Central memory CD8-positive, alpha-beta T cell (primary cell): ENCODE measurements around the gene DDX3X.
A peak's percentile ranks its signal among the peaks of the same experiment; 100 is the strongest.
"Not testable (repeated sequence)": the region's sequence is repeated elsewhere in the genome, so short reads cannot be mapped to it uniquely, and the experiment has no call there.

Source experiments
- ATAC-seq: fragments of 150-1000 bp; cut with Tn5 transposase; replicated peaks from 2 replicates; pipeline ENCODE4 v1.10.0; 2022; ENCODE audit warnings: mild to moderate bottlenecking, moderate FRiP score, moderate number of reproducible peaks; ENCODE audit not compliant: poor library complexity, severe bottlenecking; ENCODE audit errors: extremely low read depth
- DNase-seq, 2 donors: peaks; one replicate each; pipeline ENCODE4 v3.0.0; 2021; ENCODE audit warnings: low spot score in 2 of 2
- H3K27ac Mint-ChIP-seq: one replicate; pipeline ENCODE4 v1.8.0; 2022; ENCODE audit warnings: low read depth, mild to moderate bottlenecking, moderate library complexity, mixed read lengths
- H3K27me3 Mint-ChIP-seq: one replicate; pipeline ENCODE4 v1.8.0; 2022; ENCODE audit warnings: mixed read lengths
- H3K36me3 Mint-ChIP-seq: one replicate; pipeline ENCODE4 v1.8.0; 2022; ENCODE audit warnings: mild to moderate bottlenecking, moderate library complexity, mixed read lengths; ENCODE audit not compliant: insufficient read depth
- H3K4me1 Mint-ChIP-seq: one replicate; pipeline ENCODE4 v1.8.0; 2022; ENCODE audit warnings: mixed read lengths
- H3K4me3 Mint-ChIP-seq: one replicate; pipeline ENCODE4 v1.8.0; 2022; ENCODE audit warnings: mild to moderate bottlenecking, moderate library complexity, mixed read lengths
- H3K9me3 Mint-ChIP-seq: one replicate; pipeline ENCODE4 v1.8.0; 2022; ENCODE audit warnings: mixed read lengths

Gene DDX3X

DNA sequence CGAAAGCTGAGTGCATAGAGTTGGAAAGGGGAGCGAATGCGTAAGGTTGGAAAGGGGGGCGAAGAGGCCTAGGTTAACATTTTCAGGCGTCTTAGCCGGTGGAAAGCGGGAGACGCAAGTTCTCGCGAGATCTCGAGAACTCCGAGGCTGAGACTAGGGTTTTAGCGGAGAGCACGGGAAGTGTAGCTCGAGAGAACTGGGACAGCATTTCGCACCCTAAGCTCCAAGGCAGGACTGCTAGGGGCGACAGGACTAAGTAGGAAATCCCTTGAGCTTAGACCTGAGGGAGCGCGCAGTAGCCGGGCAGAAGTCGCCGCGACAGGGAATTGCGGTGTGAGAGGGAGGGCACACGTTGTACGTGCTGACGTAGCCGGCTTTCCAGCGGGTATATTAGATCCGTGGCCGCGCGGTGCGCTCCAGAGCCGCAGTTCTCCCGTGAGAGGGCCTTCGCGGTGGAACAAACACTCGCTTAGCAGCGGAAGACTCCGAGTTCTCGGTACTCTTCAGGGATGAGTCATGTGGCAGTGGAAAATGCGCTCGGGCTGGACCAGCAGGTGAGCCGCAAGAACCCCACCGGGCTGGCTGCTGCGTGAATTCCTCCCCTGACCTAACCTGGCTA, at the start of gene DDX3X:
DDX3X (plus strand) TSS at position 419 of the 619 bp plus-strand sequence; CDS start at position 510, 91 bp downstream.
- ATAC-seq (peak; percentile 61), DNase-seq (peak; percentile 72 to 79)
- Mint-ChIP-seq H3K27me3 (no peaks in the 10 kb centered on the region), H3K9me3 (no peaks in the 10 kb centered on the region), H3K4me1 (peaks cover 27% of the 10 kb centered on the region), H3K4me3 (peak within 1 kb of the TSS; percentile 98), H3K27ac (peak within 1 kb of the TSS; percentile 100), H3K36me3 (peaks cover 66% of the 10 kb centered on the region)

DNA sequence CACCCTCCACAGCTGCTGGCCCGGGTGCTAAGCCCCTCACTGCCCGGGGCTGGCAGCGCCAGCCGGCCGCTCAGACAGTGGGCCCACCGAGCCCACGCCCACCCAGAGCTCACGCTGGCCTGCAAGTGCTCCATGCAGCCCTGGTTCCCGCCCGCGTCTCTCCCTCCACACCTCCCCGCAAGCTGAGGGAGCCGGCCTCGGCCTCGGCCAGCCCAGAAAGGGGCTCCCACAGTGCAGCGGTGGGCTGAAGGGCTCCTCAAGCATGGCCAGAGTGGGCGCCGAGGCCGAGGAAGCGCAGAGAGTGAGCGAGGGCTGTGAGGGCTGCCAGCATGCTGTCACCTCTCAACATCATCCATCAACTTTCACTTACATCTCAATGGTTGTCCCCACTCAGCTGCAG, 48.0 kb upstream of the DDX3X start:
- H3K27me3 Mint-ChIP-seq, H3K9me3 Mint-ChIP-seq, DNase-seq, H3K36me3 Mint-ChIP-seq, ATAC-seq, H3K4me3 Mint-ChIP-seq, H3K27ac Mint-ChIP-seq, H3K4me1 Mint-ChIP-seq: not testable (repeated sequence)

DNA sequence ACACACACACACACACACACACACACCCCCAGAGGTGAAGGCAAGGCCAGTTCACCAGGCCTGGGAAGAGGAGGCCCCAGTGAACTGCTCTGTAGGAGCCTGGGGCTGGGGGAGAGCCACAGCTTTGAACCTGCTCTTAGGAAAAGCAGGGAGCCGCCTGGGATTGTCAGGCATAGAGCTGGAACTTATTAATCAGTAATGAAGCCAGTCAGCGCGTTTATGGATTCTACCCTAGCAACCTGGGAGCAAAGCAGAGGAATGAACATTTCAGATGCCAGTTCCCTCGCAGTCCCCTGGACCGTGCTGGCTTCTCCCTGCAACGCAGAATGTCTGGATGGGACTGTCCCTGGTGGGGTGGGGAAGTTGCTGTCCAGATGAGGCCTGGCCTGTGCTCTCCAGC, 45.3 kb upstream of the DDX3X start:
- H3K9me3 Mint-ChIP-seq = peaks cover 5% of the 10 kb centered on the region
- no peaks in the 10 kb centered on the region for H3K27me3 Mint-ChIP-seq
- ATAC-seq (no peak), DNase-seq (no peak)
- H3K27ac Mint-ChIP-seq = no peak overlapping the region
- H3K4me1 Mint-ChIP-seq = no peaks in the 10 kb centered on the region
- H3K36me3 Mint-ChIP-seq = no peaks in the 10 kb centered on the region
- no peak overlapping the region for H3K4me3 Mint-ChIP-seq

DNA sequence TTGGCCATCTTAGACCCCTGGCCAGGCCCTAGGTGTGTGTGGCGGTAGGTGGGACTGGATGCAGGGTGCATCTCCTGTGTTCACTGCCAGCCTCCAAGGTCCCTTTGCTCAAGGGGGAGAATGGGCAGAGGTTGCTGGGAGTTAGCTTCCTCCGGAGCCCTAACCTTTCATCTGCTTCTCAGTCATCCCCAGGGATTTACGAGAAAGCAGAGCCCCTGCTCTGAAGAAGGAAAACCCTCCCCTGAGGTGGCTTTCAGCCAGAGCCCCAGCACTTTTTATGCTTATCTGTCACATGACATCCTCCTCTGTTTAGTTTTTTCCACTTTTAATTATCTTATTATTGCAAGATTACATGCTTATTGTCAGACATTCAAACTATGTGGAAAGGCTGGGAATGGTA, 44.9 kb upstream of the DDX3X start:
- Mint-ChIP-seq H3K36me3 (no peaks in the 10 kb centered on the region), H3K27ac (no peak overlapping the region), H3K4me1 (no peaks in the 10 kb centered on the region), H3K9me3 (peaks cover 5% of the 10 kb centered on the region), H3K27me3 (no peaks in the 10 kb centered on the region), H3K4me3 (no peak overlapping the region)
- DNase-seq (no peak), ATAC-seq (no peak)

DNA sequence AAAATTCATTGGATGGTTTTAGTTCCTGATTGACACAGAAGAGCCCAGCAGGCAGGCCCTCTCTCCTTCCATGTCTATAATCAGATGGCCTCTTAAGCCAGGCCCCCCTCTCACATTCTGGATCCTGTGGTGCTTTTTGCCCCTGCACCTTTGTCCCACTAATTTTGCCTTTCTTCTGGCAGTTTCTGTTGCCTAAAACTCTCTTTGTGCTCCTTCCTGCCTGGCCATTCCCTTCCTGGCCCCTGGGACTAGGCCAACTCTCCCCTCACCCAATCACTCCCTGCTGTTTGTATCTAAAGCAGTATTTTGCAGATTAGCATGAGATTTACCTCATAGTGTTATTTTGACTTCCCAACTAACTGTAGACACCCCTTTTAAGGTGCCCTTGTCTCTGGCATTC, 42.7 kb upstream of the DDX3X start:
- Mint-ChIP-seq H3K36me3 (no peaks in the 10 kb centered on the region), H3K27ac (no peak overlapping the region), H3K4me1 (no peaks in the 10 kb centered on the region), H3K27me3 (no peaks in the 10 kb centered on the region), H3K9me3 (peaks cover 5% of the 10 kb centered on the region), H3K4me3 (no peak overlapping the region)
- DNase-seq (no peak), ATAC-seq (no peak)

DNA sequence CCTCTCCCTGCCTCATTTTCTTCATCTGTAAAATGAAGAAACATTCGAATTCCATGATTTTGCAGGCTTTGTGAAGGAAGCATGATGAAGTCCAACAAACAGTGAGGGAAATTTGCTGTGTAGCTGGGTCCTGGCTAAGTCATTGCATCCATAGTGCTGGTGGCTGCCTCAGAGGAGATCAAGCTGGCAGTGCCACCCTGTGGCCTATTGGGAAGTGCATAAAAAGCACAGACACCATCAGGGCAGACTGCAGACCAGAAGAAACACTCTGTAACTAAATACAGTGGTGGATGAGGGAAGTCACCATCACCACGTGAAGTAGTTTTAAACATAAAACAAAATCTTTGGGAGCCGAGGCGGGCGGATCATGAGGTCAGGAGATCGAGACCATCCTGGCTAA, 40.7 kb upstream of the DDX3X start:
- H3K4me1 Mint-ChIP-seq = no peaks in the 10 kb centered on the region
- no peaks in the 10 kb centered on the region for H3K27me3 Mint-ChIP-seq
- DNase-seq (no peak), ATAC-seq (peak; percentile 52)
- H3K9me3 Mint-ChIP-seq = peaks cover 5% of the 10 kb centered on the region
- H3K4me3 Mint-ChIP-seq = no peak overlapping the region
- H3K36me3 Mint-ChIP-seq = no peaks in the 10 kb centered on the region
- no peak overlapping the region for H3K27ac Mint-ChIP-seq

DNA sequence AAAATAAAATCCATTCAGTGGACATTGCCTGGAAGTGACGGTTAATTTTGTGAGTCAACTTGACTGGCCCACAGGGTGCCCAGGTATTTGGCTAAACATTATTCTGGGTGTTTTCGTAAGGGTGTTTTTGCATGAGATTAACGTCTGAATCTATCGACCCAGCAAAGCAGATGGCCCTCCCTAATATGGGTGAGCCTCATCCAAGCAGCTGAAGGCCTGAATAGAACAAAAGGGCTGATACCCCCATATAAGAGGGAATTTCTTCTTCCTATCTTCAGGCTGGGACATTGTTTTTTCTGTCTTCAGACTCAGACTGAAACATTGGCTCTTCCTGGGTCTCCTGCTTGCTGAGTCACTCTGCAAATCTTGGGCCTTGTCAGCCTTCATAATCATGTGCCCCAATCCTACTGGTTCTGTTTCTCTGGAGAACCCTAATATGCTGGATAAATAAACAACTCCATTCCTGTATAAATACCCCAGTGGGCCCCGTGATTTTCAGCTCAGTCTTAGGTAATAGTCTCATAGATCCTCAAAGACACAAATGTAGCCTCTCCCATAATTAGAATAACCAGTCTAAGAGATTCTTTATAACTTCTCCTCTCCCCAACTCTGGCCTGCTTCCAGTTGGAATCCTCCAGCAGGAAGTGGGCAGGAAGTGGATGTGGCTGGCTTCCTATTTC, 33.1 kb upstream of the DDX3X start:
- Mint-ChIP-seq H3K27me3 (no peaks in the 10 kb centered on the region), H3K4me3 (no peak overlapping the region), H3K9me3 (no peaks in the 10 kb centered on the region), H3K4me1 (no peaks in the 10 kb centered on the region), H3K27ac (no peak overlapping the region), H3K36me3 (no peaks in the 10 kb centered on the region)
- ATAC-seq (no peak), DNase-seq (no peak)

DNA sequence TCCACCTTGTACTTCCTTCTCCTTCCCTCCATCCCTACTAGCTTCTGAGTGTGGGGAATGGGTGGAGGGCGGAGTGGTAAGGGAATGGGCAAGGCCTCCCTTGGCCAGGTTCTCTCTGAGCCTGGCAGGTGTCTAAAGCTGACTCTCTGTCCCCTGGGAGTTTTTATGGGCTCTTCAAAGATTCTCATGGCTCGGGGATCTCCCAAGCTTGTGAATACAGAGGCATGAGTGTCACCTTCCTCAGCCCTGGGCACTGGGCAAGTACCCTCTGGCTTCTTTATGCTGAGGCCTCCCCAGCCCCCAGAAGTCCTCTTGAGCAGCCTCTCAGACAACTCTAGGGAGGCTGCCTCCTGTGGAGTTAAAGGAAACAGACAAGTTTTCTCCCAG, 32.5 kb upstream of the DDX3X start:
- H3K27ac Mint-ChIP-seq = no peak overlapping the region
- no peaks in the 10 kb centered on the region for H3K4me1 Mint-ChIP-seq
- no peaks in the 10 kb centered on the region for H3K9me3 Mint-ChIP-seq
- DNase-seq = no peak
- H3K27me3 Mint-ChIP-seq = no peaks in the 10 kb centered on the region
- no peaks in the 10 kb centered on the region for H3K36me3 Mint-ChIP-seq
- ATAC-seq = no peak
- no peak overlapping the region for H3K4me3 Mint-ChIP-seq

DNA sequence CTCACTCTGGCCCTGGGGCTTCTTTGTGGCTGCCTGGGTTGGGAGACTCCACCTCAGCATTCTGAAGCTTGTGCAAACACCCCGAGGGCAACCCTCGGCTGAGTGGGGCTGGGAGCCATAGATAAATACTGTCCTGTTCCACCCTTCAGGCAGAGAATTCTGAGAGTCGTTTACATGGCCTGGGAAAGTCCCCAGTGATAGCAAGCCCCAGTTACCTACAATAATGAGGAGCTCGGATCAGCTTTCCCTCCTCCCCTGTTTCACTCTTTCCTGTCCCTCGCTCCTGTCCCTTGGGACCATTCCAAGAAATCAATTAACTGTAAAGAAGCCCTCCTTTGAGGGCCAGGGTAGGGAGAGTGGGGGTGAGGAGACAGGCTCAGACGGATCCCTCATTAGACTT, 31.6 kb upstream of the DDX3X start:
- no peaks in the 10 kb centered on the region for H3K9me3 Mint-ChIP-seq
- ATAC-seq (no peak), DNase-seq (no peak)
- H3K4me3 Mint-ChIP-seq = no peak overlapping the region
- no peaks in the 10 kb centered on the region for H3K4me1 Mint-ChIP-seq
- no peaks in the 10 kb centered on the region for H3K27me3 Mint-ChIP-seq
- no peaks in the 10 kb centered on the region for H3K36me3 Mint-ChIP-seq
- no peak overlapping the region for H3K27ac Mint-ChIP-seq

DNA sequence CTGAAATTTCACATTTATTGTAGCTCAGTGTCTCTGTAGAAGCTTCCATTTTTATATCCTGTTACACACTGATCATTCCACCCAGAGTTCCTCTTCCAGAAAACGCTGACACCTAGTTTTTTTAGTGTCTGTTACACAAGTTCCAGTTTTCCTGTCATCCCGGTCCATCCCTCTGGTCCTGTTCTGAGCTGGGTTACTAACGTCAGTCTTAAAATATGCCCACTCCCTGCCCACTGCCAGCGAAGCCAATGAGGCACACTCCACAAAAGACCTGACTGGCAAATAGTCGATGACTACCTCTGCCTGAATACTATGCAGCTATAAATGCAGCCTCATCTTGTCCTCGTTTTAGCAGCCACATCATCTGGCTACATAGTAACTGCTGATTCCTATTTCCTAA, 30.9 kb upstream of the DDX3X start:
- ATAC-seq (no peak), DNase-seq (no peak)
- Mint-ChIP-seq H3K27me3 (no peaks in the 10 kb centered on the region), H3K36me3 (no peaks in the 10 kb centered on the region), H3K27ac (no peak overlapping the region), H3K4me1 (no peaks in the 10 kb centered on the region), H3K9me3 (no peaks in the 10 kb centered on the region), H3K4me3 (no peak overlapping the region)

DNA sequence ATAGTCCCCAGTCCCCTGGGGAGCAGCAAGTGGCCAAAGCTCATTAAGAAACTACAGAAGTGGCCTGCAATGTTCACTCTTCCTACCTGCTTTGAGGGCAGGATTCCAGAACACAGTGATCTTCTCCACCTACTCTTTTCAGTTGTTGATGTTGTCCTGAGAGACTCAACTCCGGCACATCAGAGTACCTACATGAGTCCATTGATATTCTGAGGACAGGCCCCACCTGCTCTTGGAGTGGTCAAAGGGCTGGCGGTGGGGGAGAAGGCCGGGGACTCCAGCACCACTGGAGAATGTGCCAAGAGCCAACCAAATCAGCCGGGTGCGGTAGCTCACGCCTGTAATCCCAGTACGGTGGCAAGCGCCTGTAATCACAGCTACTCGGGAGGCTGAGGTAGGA, 29.8 kb upstream of the DDX3X start:
- ATAC-seq = no peak

DNA sequence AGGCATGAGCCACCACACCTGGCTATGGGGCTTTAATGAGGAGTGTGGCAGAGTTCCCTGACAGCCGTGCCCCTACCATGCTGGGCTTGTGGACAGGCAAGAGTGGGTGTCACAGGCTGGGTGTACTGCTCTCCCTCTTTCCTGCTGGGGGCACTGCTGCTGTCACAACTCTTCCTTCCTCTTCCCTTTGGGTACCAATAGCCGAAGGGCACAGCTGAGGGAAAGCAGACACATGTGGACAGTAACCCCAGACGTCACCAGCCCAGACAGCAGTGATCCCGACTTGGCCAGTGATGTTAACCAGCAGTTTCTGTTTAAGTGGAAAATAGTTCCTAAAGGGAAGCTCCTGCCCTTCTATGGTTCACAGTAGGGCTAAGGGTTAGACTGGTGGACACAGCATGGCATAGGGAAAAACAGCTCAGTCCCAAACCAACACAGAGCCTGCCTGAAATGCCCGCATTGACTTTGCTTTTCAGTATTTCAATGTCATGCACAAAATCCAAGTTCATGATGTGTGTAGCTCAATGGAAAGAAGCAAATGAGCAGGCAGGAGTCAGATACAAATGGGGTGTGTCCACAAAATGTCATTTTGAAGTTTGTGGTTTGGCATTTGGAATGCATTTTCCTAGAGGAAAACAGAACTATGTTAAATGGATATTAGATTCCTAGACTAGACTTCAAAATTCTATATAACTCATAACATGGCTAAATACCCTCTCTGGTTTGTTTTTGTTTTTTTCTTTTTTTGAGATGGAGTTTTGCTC, 24.9 kb upstream of the DDX3X start:
- Mint-ChIP-seq H3K27ac (no peak overlapping the region), H3K36me3 (no peaks in the 10 kb centered on the region), H3K4me3 (no peak overlapping the region), H3K27me3 (no peaks in the 10 kb centered on the region), H3K4me1 (no peaks in the 10 kb centered on the region), H3K9me3 (no peaks in the 10 kb centered on the region)
- no peak for DNase-seq
- ATAC-seq = no peak

More for the DNA sequence above, 29.8 kb upstream of the DDX3X start:
- DNase-seq = no peak
- no peaks in the 10 kb centered on the region for H3K36me3 Mint-ChIP-seq
- no peak overlapping the region for H3K4me3 Mint-ChIP-seq
- no peaks in the 10 kb centered on the region for H3K27me3 Mint-ChIP-seq
- H3K27ac Mint-ChIP-seq = no peak overlapping the region
- H3K4me1 Mint-ChIP-seq = no peaks in the 10 kb centered on the region
- no peaks in the 10 kb centered on the region for H3K9me3 Mint-ChIP-seq

DNA sequence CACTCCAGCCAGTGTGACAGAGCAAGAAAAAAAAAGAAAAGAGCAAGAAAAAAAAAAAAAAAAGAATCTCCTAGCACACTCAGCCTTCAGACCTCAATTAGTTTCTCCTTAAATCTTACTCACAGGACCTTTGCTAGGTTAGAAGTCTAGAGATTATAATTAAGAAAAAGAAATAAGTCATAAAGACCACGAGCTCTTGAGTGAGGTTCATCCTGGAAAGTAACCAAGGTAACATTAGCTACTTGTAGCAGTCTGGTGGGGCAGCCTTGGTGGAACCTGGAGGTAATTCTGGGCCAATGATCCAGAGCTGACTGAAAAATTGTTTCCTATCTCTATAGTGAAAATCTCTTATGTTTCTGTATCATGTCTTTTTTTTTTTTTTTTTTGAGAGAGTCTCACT, 21.2 kb upstream of the DDX3X start:
- Mint-ChIP-seq H3K27ac (no peak overlapping the region), H3K27me3 (no peaks in the 10 kb centered on the region), H3K36me3 (no peaks in the 10 kb centered on the region), H3K4me1 (no peaks in the 10 kb centered on the region), H3K9me3 (no peaks in the 10 kb centered on the region), H3K4me3 (no peak overlapping the region)
- ATAC-seq = no peak
- no peak for DNase-seq
